ENCODE data around the gene CDK2AP2. TPM values are rescaled to one million over a fixed set of nuclear protein-coding genes. Genes with fewer than 3 reads are reported as not detected.

CDK2AP2 gene
- total and polyA plus RNA-seq, 2 of the 8 experiments (the other 6 are each of a cell fraction or from before 2014, with no cell fraction given), result 49.6 to 65.1 TPM

- TF ChIP-seq, protein P1, sequence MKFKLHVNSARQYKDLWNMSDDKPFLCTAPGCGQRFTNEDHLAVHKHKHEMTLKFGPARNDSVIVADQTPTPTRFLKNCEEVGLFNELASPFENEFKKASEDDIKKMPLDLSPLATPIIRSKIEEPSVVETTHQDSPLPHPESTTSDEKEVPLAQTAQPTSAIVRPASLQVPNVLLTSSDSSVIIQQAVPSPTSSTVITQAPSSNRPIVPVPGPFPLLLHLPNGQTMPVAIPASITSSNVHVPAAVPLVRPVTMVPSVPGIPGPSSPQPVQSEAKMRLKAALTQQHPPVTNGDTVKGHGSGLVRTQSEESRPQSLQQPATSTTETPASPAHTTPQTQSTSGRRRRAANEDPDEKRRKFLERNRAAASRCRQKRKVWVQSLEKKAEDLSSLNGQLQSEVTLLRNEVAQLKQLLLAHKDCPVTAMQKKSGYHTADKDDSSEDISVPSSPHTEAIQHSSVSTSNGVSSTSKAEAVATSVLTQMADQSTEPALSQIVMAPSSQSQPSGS (IDR thresholded peaks at IDR 0.05; ENCODE audit: low read length), result no peak
- no peak for TF ChIP-seq CTCF (IDR thresholded peaks at IDR 0.05; ENCODE audit: control extremely low read depth in 1 of 3, insufficient read depth in 1 of 3, low read depth in 1 of 3, low read length in 3 of 3)
- no peak for TF ChIP-seq POLR2AphosphoS5 (IDR thresholded peaks at IDR 0.05; ENCODE audit: low read depth, low read length)
- no peak for TF ChIP-seq SP1 (IDR thresholded peaks at IDR 0.05; ENCODE audit: low read depth, low read length)
- TF ChIP-seq CTBP2 (IDR thresholded peaks at IDR 0.05; ENCODE audit: borderline replicate concordance, insufficient read depth, insufficient read length, low read length), result no peak
These were observed 23.9 kb downstream of the CDK2AP2 start (continued) for GRCh38 chr11:67483831-67484665.
